ENCODE data around the gene TMEM178B. TPM values are rescaled to one million over a fixed set of nuclear protein-coding genes. Genes with fewer than 3 reads are reported as not detected.

The TMEM178B gene
- total and polyA plus RNA-seq, 7 donors: 0.13 to 4.8 (median 1.6) TPM

- no peak for DNase-seq
Observed at GRCh38 chr7:141386881-141387280, 313.0 kb downstream of the TMEM178B start.

GRCh38 chr7:141387521-141388217, 313.8 kb downstream of the TMEM178B start:
- Histone ChIP-seq H3K36me3 (ENCODE audit: insufficient read depth in 1 of 2, low read depth in 1 of 2) (no peaks in the 10 kb centered on the region), H3K9me3 (no peaks in the 10 kb centered on the region), H3K4me1 (no peaks in the 10 kb centered on the region), H3K27ac (no peak overlapping the region), H3K4me3 (no peak overlapping the region), H3K27me3 (ENCODE audit: insufficient read depth in 3 of 3, low read length in 2 of 3) (no peaks in the 10 kb centered on the region)
- TF ChIP-seq, protein P1, sequence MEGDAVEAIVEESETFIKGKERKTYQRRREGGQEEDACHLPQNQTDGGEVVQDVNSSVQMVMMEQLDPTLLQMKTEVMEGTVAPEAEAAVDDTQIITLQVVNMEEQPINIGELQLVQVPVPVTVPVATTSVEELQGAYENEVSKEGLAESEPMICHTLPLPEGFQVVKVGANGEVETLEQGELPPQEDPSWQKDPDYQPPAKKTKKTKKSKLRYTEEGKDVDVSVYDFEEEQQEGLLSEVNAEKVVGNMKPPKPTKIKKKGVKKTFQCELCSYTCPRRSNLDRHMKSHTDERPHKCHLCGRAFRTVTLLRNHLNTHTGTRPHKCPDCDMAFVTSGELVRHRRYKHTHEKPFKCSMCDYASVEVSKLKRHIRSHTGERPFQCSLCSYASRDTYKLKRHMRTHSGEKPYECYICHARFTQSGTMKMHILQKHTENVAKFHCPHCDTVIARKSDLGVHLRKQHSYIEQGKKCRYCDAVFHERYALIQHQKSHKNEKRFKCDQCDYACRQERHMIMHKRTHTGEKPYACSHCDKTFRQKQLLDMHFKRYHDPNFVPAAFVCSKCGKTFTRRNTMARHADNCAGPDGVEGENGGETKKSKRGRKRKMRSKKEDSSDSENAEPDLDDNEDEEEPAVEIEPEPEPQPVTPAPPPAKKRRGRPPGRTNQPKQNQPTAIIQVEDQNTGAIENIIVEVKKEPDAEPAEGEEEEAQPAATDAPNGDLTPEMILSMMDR (IDR thresholded peaks at IDR 0.05): no peak
- intact Hi-C loops (cut with DNase I): no loop called here
- ATAC-seq (no peak), DNase-seq (no peak)
- 78 to 86% (median 81%) methylated on average over 14 of the region's 14 CpGs for WGBS, 3 donors

More at GRCh38 chr7:141386881-141387280, 313.0 kb downstream of the TMEM178B start:
- Histone ChIP-seq H3K27ac (no peak overlapping the region), H3K27me3 (ENCODE audit: insufficient read depth in 3 of 3, low read length in 2 of 3) (no peaks in the 10 kb centered on the region), H3K4me3 (no peak overlapping the region), H3K9me3 (no peaks in the 10 kb centered on the region), H3K36me3 (ENCODE audit: insufficient read depth in 1 of 2, low read depth in 1 of 2) (no peaks in the 10 kb centered on the region), H3K4me1 (no peaks in the 10 kb centered on the region)
- 92 to 96% (median 95%) methylated on average over 1 of the region's 1 CpG for WGBS, 3 donors
- intact Hi-C loops (cut with DNase I): no loop called here
- ATAC-seq: no peak
- TF ChIP-seq, protein P1 (IDR thresholded peaks at IDR 0.05): no peak

- WGBS, 3 donors: 74 to 82% (median 79%) methylated on average over 6 of the region's 6 CpGs
Observed at GRCh38 chr7:141389140-141389796, 315.4 kb downstream of the TMEM178B start.

GRCh38 chr7:141390339-141390738, 316.5 kb downstream of the TMEM178B start:
- ATAC-seq: no peak

More at GRCh38 chr7:141389140-141389796, 315.4 kb downstream of the TMEM178B start:
- intact Hi-C loops (cut with DNase I): no loop called here
- H3K27ac ChIP-seq: no peak overlapping the region
- H3K9me3 ChIP-seq: no peaks in the 10 kb centered on the region
- H3K27me3 ChIP-seq (ENCODE audit: insufficient read depth in 3 of 3, low read length in 2 of 3): no peaks in the 10 kb centered on the region
- no peak for ATAC-seq
- H3K4me3 ChIP-seq: no peak overlapping the region
- no peaks in the 10 kb centered on the region for H3K36me3 ChIP-seq (ENCODE audit: insufficient read depth in 1 of 2, low read depth in 1 of 2)
- no peak for DNase-seq
- no peaks in the 10 kb centered on the region for H3K4me1 ChIP-seq
- TF ChIP-seq, protein P1 (IDR thresholded peaks at IDR 0.05): no peak

More at GRCh38 chr7:141390339-141390738, 316.5 kb downstream of the TMEM178B start:
- H3K4me3 ChIP-seq: no peak overlapping the region
- H3K9me3 ChIP-seq: no peaks in the 10 kb centered on the region
- H3K36me3 ChIP-seq (ENCODE audit: insufficient read depth in 1 of 2, low read depth in 1 of 2): no peaks in the 10 kb centered on the region
- TF ChIP-seq, protein P1 (IDR thresholded peaks at IDR 0.05): no peak
- 80 to 88% (median 85%) methylated on average over 6 of the region's 6 CpGs for WGBS, 3 donors
- no peaks in the 10 kb centered on the region for H3K27me3 ChIP-seq (ENCODE audit: insufficient read depth in 3 of 3, low read length in 2 of 3)
- no peak for DNase-seq
- intact Hi-C loops (cut with DNase I): no loop called here
- H3K4me1 ChIP-seq: no peaks in the 10 kb centered on the region
- H3K27ac ChIP-seq: no peak overlapping the region

Data from psoas muscle (tissue), 8 donors.